GM21717 (cell line): Measurements from ENCODE around the gene KCNAB3.

Experiments
- ATAC-seq: cut with Tn5 transposase; IDR thresholded peaks from one replicate; pipeline ENCODE4 v1.9.1; 2021; ENCODE audit warnings: mild to moderate bottlenecking, moderate library complexity; ENCODE audit not compliant: unreplicated experiment

KCNAB3 gene

DNA sequence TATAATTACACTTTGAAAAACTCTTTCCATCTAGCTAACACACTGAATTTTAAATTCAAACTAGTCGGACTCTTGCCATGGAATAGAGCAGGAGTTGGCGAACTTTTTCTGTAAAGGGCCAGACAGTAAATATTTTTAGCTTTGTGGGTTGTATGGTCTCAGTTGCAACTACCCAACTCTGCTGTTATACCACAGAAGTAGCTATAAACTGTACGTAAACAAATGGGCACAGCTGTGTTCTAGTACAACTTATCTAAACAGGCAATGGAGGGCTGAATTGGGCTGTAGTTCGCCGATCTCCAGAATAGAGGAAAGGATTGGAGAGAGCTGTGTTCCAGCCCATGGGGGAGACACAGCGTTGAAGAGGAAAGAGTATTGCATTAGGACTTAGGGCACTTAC, 11.1 kb upstream of the KCNAB3 start:
- no peak for ATAC-seq

DNA sequence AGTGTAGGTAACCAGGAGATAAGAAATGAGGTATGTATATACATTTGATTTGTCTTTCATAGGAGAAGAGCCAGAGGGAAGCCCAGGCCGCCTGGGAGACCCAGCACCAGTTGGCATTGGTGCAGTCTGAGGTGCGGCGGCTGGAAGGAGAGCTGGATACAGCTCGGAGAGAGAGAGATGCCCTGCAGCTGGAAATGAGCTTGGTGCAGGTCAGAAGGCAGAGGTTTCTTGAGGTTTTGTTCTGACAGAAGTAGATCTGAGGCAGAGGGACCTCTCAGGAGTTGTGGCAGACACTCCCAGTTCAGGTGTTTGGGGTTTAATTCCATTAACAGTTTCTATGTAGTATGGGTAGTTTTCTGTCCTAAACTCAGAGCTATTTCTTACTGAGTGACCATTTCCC, 10.4 kb upstream of the KCNAB3 start:
- no peak for ATAC-seq

DNA sequence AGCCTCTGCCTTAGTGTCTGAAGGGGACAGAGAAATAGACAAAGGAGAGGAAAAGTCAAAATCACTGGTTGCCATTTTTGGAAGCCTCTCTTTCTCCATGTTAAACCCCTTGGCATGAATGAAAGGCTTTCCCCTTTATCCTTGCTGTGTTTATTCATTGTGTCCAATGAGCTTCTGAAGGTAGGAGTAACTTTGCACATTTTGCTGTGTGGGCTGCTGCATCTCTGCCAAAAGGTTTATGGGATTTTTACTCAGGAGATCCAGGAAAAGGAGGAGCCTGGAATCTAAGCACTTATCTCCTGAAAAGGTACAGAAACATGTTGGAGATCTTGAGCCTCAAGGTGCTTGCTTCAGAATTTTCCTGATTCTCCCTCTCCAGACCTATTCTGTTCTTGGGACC, 6.2 kb upstream of the KCNAB3 start:
- no peak for ATAC-seq

DNA sequence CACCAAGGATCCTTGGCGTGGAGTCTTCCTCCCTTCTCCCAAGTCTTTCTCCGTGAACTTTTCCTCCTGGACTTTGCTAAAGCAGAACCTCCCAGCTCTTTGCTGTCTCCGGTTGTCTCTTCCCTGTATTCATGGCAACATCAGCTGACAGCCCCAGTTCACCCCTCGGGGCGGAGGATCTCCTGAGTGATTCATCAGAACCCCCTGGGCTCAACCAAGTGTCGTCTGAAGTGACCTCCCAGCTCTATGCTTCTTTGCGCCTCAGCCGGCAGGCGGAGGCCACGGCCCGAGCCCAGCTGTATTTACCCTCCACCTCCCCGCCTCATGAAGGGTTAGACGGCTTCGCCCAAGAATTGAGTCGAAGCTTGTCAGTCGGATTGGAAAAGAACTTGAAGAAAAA, 3.3 kb upstream of the KCNAB3 start:
- no peak for ATAC-seq

DNA sequence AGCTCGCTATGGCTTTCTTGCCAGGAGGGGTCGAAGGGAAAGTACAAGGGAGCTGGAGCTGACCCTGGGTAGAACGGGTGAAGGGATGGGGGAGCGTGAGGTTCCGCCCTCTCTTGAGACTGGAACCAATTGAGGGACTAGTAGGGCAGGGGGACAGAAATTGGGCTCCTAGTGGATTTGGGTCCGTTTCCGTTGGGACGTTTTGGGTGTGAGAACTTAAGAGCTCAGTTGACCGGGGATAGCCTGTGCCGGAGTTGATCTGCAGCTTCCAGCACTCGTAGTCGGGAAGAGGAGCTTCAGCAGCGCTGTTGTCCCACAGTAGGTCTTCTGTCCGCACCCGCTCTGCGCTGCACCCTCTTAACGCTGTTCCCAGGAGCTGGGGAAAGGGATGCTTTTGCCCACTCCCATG, 2.8 kb upstream of the KCNAB3 start:
- peak; percentile 22 for ATAC-seq

DNA sequence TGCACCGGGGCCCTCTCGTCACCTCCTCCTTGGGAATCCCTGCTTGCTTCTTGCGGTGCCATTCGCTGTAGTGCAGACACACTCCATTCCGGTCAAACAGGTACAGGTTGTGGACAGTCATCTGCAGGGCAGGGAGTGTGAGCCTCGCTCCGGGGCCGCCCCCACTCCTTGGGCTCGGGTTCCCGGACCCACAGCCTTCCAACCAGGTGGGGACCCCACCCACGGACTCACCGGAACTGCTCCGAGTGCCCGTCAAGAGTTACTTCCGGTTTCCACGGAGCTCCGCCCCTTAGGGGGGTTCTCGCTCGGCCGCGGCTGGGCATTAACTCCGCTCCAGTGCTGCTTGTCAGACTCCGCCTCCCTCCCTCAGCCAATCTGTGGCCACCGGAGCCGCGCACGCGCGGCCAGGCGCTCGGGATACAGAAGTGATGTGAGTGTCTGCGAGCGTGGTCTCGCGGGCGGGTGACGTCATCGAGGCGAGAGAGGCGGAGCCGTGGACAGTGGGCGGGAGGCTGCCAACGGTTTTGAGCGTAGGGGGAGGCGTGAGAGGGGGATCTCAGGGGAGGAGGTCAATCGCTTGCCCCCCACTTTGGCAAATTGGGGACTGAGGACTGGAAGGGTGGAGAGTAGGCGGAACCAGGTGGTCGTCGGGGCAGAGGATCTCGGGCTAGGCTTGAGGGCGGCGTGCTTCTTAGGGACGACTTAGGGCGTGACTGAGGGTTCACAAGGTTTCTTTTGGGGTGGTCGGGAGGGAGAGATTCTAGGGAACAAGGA, 2.2 kb upstream of the KCNAB3 start, which contains the start of the genes CNTROB and TRAPPC1:
CNTROB (plus strand) TSS at position 498 of the 774 bp plus-strand sequence. CDS start 874 bp downstream, outside the sequence.
TRAPPC1 (minus strand) TSS at position 238 of the 774 bp plus-strand sequence; CDS start at position 121, 117 bp downstream.
- peak; percentile 83 for ATAC-seq

- no peak for ATAC-seq
Measured at GRCh38 chr17:7930841-7931631, 1.4 kb upstream of the KCNAB3 start.

- no peak for ATAC-seq
Measured at GRCh38 chr17:7927596-7927995, 2.1 kb downstream of the KCNAB3 start.

- ATAC-seq, result no peak
Measured at GRCh38 chr17:7922845-7923628, 6.6 kb downstream of the KCNAB3 start.

DNA sequence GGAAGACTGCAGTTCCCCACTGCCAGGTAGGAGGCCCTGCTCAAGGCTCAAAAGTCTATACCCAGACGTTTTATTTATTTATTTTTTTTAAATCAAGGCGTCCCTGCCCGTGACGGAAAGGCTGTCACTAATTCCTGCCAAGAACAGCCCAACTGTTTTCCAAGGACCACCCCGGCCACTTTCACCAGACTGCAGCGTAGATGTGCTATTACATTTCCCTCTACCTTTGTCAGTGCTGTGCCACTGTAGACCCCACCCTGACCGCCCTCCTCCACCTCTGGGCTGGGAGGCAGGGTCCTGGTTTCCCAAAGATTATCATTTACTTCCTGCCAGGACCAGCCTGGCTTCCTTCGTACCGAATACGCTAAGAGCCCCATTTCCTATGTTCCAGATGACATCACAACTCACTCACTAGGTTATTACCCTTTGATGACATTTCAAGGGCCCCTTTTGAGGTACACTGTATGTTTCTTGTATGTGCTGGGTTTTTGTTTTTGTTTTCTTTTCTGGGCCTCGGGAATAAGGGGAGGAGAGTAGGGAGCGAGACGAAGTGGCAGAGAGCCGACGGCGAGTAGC, 7.3 kb downstream of the KCNAB3 start:
- ATAC-seq, result no peak

DNA sequence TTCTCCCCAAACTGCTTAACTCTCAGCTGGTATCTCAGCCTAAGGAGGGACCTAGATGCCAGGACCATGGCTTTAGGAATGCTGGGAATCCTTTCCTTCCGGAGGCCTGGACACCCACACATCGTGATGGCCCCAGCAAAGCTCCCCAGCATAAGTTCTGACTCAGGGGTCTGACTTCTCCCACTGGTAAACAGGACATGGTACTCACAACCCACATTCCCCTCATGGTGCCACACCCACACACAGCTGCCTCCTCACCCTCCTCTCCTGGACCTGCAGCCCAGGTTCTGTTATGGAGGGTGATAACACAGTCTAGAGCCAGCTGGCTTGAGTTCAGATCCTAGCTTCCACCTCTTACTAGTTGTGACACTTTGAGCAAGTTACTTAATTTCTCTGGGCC, 12.8 kb downstream of the KCNAB3 start:
- no peak for ATAC-seq

- no peak for ATAC-seq
Measured at GRCh38 chr17:7916385-7916682, 13.3 kb downstream of the KCNAB3 start.

DNA sequence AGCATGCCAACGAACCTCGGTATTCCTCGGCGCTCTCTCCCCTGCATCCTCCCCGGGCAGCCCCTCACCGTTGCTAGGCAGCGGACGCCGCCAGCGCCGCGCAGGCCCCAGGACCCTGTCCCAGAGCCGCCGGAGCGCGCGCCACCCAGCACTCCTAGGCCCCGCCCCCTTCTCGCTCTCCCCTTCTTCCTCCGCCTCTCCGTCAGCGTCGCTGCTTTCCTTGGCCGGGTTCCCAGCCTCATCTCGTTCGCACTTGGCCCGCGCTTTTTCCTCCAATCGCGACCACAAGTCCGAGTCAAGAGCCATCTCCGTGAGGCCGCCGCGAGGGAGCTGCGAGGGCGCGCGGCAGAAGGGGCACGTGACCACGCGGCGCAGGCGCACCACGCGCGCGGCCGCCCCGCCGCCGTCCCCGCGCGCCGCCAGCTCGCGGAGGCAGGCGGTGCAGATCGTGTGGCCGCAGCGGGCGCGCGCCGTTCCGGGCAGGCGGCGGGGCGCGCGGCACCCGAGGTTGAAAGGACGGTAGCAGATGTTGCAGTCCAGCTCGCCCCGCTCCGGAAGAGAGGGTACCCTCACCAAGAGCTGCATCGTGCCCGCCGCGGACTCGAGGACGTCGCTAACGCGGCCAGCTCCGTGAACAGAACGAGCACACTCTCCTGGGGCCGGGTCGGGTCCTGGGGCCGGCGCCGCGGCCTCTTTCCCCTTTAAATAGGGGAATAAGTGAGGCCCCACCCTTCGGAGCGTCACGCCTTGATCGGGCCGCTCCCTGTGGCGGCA, 13.9 kb downstream of the KCNAB3 start, which contains the start of gene RNF227:
RNF227 (minus strand) TSS at position 679 of the 774 bp plus-strand sequence; CDS start at position 585, 94 bp downstream.
- ATAC-seq, result peak; percentile 68

GRCh38 chr17:7915179-7915610, 14.5 kb downstream of the KCNAB3 start:
- peak; percentile 2 for ATAC-seq

GRCh38 chr17:7912927-7913524, 16.6 kb downstream of the KCNAB3 start:
- no peak for ATAC-seq

GRCh38 chr17:7911116-7911515, 18.5 kb downstream of the KCNAB3 start:
- no peak for ATAC-seq

DNA sequence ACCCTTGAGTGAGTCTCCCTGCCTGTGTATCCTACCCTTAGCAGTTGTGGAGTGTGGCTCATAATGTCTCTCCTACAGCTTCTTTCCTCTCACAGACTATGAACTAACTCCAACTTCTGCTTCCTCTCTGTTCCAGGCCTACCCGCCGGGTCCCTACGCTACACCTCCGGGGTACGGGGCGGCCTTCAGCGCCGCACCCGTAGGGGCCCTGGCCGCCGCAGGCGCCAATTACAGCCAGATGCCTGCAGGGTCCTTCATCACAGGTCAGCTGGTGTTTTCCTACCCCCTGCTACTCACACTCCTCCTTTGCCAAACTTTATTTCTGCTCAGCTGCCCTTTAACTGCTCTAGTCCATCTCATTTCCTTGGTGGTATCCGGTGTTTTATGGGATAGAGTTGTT, 18.9 kb downstream of the KCNAB3 start:
- no peak for ATAC-seq

GRCh38 chr17:7910281-7910680, 19.4 kb downstream of the KCNAB3 start:
- no peak for ATAC-seq

GRCh38 chr17:7909089-7909488, 20.6 kb downstream of the KCNAB3 start:
- no peak for ATAC-seq
